NCI-H345 treated with DMSO at 0.1 percent for 48 hours (cell line): ENCODE measurements around the gene PEX13.

Experiments used
- DNase-seq: peaks from one replicate; lab custom pipeline; 2025; ENCODE audit not compliant: unreplicated experiment; lab: John Stamatoyannopoulos, UW

PEX13 gene

GRCh38 chr2:61065714-61066709 lies 48.5 kb downstream of the PEX13 start, which contains the start of gene SANBR:
Gene SANBR (plus strand): TSS chr2:61065871. CDS start chr2:61070351, 4,480 bp downstream.
- peak; percentile 90 for DNase-seq

DNA sequence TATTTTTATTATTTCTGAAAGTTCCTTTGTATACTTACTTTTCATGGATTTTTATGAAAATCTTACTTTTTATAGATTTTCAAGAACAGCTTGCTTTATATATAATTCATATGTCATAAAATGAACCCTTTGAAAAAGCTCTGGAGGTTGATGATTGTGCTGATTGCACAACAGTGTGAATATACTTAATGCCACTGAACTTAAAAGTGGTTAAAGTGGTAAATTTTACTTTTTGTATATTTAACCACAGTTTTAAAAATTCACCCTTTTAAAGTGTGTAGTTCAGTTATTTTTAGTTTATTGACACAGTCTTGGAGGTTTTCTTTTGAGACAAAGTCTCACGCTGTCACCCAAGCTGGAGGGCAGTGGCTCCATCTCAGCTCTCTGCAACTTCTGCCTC lies 56.6 kb downstream of the PEX13 start:
- no peak for DNase-seq

DNA sequence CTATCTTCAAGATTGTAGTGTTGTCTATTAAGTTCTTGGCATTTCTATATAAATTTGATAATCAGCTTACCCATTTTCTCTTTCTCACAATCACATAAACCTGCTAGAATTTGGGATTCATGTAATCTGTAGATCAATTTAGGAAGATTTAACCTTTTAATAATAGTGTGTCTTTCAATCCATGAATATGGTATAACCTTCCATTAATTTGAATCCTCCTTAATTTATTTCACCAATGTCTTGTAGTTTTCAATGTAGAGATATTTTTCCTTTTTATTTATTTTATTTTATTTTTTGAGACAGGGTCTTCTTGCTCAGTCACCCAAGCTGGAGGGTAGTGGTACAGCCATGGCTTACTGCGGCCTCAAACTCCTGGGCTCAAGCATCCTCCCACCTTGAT lies 68.4 kb downstream of the PEX13 start:
- no peak for DNase-seq

DNA sequence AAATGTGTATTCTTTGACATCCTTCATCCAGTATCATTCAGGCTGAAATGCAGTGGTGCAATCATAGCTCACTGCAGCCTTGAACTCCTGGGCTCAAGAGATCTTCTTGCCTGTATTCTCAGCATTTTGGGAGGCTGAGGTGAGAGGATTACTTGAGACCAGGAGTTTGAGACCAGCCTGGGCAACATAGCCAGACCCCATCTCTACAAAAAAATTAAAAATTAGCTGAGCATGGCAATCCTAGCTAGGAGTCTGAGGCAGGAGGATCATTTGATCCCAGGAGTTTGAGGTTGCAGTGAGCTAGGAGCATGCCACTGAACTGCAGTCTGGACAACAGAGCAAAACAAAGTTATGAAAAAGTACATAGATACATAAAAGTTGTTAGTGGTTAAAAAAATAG lies 72.3 kb downstream of the PEX13 start:
- DNase-seq, result no peak

DNA sequence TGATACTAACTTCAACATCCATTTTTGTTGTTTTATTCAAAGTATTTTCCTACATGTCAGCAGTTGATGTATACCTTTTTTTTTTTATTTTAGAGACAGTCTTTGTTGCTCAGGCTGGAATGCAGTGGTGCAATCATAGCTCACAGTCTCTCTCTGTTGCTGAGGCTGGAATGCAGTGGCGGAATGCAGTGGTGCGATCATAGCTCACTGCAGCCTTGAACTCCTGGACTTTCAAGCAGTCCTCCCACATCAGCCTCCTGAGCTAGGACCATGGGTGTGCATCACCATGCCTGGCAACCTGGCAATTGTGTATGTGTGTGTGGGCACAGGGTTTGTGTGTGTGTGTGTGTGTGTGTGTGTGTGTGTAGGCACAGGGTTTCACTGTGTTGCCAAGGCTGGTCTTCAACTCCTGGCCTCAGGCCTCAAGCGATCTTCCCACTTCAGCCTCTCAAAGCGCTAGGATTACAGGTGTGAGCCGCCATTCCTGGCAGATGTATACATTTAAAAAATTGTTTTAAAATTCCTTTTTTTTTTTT lies 72.9 kb downstream of the PEX13 start:
- no peak for DNase-seq

DNA sequence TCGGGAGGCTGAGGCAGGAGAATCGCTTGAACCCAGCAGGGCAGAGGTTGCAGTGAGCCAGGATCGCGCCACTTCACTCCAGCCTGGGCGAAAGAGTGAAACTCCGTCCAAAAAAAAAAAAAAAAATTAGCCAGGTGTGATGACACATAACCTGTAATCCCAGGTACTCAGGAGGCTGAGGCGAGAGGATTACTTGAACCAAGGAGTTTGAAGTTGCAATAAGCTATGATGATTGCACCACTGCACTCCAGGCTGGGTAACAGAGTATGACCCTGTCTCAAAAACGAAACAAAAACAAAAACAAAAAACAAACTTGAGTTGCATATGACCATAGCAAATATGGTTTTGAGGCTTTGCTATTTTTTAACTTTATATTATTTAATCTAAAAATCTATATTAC lies 74.0 kb downstream of the PEX13 start:
- DNase-seq, result no peak

DNA sequence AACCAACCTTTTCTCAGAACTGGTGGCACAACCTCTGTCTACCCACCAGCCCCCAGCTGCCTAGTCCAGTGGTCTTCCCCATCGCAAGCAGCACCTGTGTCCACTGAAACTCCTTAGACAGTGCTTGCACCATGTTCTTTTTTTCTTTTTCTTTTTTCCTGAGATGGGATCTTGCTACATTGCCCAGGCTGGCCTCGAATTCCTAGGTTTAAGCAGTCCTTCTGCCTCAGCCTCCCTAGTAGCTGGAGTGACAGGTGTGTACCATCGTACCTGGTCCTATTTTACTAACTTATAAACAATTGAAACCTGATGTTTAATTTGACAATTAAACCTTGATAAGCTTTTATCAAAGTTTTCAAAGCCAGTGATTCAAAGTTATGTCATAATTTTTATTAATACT lies 78.9 kb downstream of the PEX13 start:
- DNase-seq, result no peak

GRCh38 chr2:61100801-61101200 lies 83.3 kb downstream of the PEX13 start:
- DNase-seq, result no peak
